Sigmoid colon (tissue), 7 donors: ENCODE measurements around the gene STXBP4. TPM values are rescaled to one million over a fixed set of nuclear protein-coding genes. Genes with fewer than 3 reads are reported as not detected.

Source experiments
- DNase-seq: peaks from one replicate; pipeline ENCODE4 v3.0.0-alpha.2; 2019
- H3K27ac ChIP-seq, 4 donors: fragments of 200-600 bp; sonication (generic); one replicate each; pipeline ENCODE4 v1.5.1; 2016 to 2019; ENCODE audit warnings: mild to moderate bottlenecking in 1 of 4
- H3K27me3 ChIP-seq, 3 donors: fragments of 200-600 bp; sonication (generic); one replicate each; pipeline ENCODE4 v1.5.1; 2019; ENCODE audit warnings: mild to moderate bottlenecking in 1 of 3
- H3K36me3 ChIP-seq, 4 donors: fragments of 200-600 bp; sonication (generic); one replicate each; pipeline ENCODE4 v1.5.1; 2016 to 2019
- H3K4me1 ChIP-seq, 4 donors: fragments of 200-600 bp; sonication (generic); one replicate each; pipeline ENCODE4 v1.5.1; 2017 to 2019
- H3K4me3 ChIP-seq, 4 donors: fragments of 200-600 bp; sonication (generic); one replicate each; pipeline ENCODE4 v1.5.1; 2017 to 2019; ENCODE audit warnings: mild to moderate bottlenecking in 2 of 4, moderate library complexity in 1 of 4
- H3K9me3 ChIP-seq, 4 donors: fragments of 200-600 bp in 3 of 4; sonication (generic) in 3 of 4; one replicate each; pipeline versions ENCODE4 v1.5.1 to v1.6.1; 2013 to 2019
- EP300 ChIP-seq, 4 donors: sonication (generic); formaldehyde crosslinking; IDR thresholded peaks; one replicate each; pipeline ENCODE4 v1.6.1; 2017; ENCODE audit warnings: antibody characterized with exemption in 4 of 4
- POLR2A ChIP-seq, 2 donors: fragments of 450-650 bp; IDR thresholded peaks; one replicate each; pipeline ENCODE4 v1.6.1; 2016; ENCODE audit warnings: antibody characterized with exemption in 2 of 2, mild to moderate bottlenecking in 2 of 2, moderate library complexity in 2 of 2
- POLR2AphosphoS5 ChIP-seq, 4 donors: sonication (generic); formaldehyde crosslinking; IDR thresholded peaks; one replicate each; pipeline ENCODE4 v1.6.1; 2017; ENCODE audit warnings: antibody characterized with exemption in 4 of 4
- WGBS, 2 donors: extraction: QIAGEN DNeasy Blood & Tissue Kit; methylation state at CpG; one replicate each; pipeline ENCODE4 v1.1.7; 2013; 5-methylcytosine and 5-hydroxymethylcytosine counted together
- intact Hi-C: fragments of 100-400 bp; cut with DNase I; formaldehyde crosslinking; loops from one replicate; pipeline ENCODE4 v1.15.1; 2023
- polyA plus RNA-seq, 3 donors: library from polyadenylated mRNA; stranded (reverse); fragments of 200-250 nt; gene quantifications; one replicate each; pipeline ENCODE4 v1.2.3, GENCODE V29; 2013
- total RNA-seq, 4 donors: library from RNA; depleted of rRNA; stranded (reverse); fragments of >200 nt; gene quantifications; one replicate each; pipeline ENCODE4 v1.1.0, GENCODE V29; 2016
- TF ChIP-seq, protein P1 (sequence below), 4 experiments: fragments of 450-650 bp in 3 of 4; fragments of 200-600 bp in 1 of 4; IDR thresholded peaks; one replicate each; pipeline ENCODE4 v1.5.1; 2016 to 2019; ENCODE audit warnings: antibody characterized with exemption in 4 of 4, mild to moderate bottlenecking in 3 of 4, moderate library complexity in 2 of 4
- donor health status: healthy with polysubstance abuse.
- donor health status: Bipolar disorder and iron deficiency.
- donor health status: healthy.

STXBP4 gene
- total and polyA plus RNA-seq, 7 donors = under 0.01 to 25.2 (median 15.0) TPM

DNA sequence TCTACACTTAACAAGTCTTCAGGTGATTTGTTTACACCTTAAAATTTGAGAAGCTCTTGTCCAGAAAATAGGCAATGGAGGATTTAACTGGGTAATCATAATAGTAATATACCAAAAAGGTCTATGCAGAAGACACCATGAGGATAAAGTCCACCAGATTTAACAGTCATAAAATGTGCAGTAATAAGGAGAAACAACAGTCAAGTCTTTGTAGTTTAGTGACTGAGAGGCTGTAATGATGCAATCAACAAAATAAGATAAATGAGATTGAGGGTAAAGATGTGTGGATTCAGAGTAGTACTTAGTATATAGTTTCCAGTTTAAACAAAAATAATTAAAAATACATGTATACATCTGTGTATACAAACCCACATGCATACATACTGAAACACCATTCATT lies 91.2 kb downstream of the STXBP4 start:
- H3K36me3 ChIP-seq = no peaks in the 10 kb centered on the region
- no peaks in the 10 kb centered on the region for H3K4me1 ChIP-seq
- no peak for TF ChIP-seq EP300 (IDR thresholded peaks at IDR 0.05)
- TF ChIP-seq POLR2AphosphoS5 (IDR thresholded peaks at IDR 0.05) = no peak
- TF ChIP-seq, protein P1, sequence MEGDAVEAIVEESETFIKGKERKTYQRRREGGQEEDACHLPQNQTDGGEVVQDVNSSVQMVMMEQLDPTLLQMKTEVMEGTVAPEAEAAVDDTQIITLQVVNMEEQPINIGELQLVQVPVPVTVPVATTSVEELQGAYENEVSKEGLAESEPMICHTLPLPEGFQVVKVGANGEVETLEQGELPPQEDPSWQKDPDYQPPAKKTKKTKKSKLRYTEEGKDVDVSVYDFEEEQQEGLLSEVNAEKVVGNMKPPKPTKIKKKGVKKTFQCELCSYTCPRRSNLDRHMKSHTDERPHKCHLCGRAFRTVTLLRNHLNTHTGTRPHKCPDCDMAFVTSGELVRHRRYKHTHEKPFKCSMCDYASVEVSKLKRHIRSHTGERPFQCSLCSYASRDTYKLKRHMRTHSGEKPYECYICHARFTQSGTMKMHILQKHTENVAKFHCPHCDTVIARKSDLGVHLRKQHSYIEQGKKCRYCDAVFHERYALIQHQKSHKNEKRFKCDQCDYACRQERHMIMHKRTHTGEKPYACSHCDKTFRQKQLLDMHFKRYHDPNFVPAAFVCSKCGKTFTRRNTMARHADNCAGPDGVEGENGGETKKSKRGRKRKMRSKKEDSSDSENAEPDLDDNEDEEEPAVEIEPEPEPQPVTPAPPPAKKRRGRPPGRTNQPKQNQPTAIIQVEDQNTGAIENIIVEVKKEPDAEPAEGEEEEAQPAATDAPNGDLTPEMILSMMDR (IDR thresholded peaks at IDR 0.05) = no peak
- no peak for TF ChIP-seq POLR2A (IDR thresholded peaks at IDR 0.05)
- no peaks in the 10 kb centered on the region for H3K27me3 ChIP-seq
- no peaks in the 10 kb centered on the region for H3K9me3 ChIP-seq
- intact Hi-C loops = loop anchor here (5.0 to 10.0 kb wide), 2 partner anchors 288 to 455 kb away; partner anchors contain the start of gene SMIM36
- no peak overlapping the region for H3K27ac ChIP-seq
- no peak overlapping the region for H3K4me3 ChIP-seq
- DNase-seq = no peak

DNA sequence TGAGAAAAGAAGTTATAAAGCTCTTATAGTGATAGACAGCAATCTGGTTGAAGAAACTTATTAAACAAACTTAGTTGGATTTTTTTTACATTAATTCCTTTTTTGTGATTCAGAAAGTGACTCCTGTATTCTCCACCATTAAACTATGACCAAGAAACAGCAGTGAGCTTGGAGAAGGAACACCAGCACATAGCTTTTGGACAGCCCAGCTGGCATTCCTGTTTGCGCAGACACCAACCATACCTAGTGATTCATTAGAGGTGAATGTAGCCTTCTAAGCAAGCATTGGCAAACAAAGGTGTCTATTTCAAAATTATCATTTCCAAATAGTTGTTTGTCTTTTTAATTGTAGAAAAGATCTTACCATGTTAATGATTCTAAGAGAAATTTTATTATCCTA lies 94.4 kb downstream of the STXBP4 start:
- TF ChIP-seq, protein P1 (IDR thresholded peaks at IDR 0.05) = no peak
- TF ChIP-seq POLR2AphosphoS5 (IDR thresholded peaks at IDR 0.05) = no peak
- TF ChIP-seq POLR2A (IDR thresholded peaks at IDR 0.05) = no peak
- TF ChIP-seq EP300 (IDR thresholded peaks at IDR 0.05) = no peak
- no peaks in the 10 kb centered on the region for H3K36me3 ChIP-seq
- no peak overlapping the region for H3K4me3 ChIP-seq
- no peaks in the 10 kb centered on the region for H3K9me3 ChIP-seq
- H3K27me3 ChIP-seq = no peaks in the 10 kb centered on the region
- intact Hi-C loops = no loop called here
- 95 to 99% methylated on average over 1 of the region's 1 CpG for WGBS, 2 donors
- no peak overlapping the region for H3K27ac ChIP-seq
- H3K4me1 ChIP-seq = no peaks in the 10 kb centered on the region
- DNase-seq = no peak

DNA sequence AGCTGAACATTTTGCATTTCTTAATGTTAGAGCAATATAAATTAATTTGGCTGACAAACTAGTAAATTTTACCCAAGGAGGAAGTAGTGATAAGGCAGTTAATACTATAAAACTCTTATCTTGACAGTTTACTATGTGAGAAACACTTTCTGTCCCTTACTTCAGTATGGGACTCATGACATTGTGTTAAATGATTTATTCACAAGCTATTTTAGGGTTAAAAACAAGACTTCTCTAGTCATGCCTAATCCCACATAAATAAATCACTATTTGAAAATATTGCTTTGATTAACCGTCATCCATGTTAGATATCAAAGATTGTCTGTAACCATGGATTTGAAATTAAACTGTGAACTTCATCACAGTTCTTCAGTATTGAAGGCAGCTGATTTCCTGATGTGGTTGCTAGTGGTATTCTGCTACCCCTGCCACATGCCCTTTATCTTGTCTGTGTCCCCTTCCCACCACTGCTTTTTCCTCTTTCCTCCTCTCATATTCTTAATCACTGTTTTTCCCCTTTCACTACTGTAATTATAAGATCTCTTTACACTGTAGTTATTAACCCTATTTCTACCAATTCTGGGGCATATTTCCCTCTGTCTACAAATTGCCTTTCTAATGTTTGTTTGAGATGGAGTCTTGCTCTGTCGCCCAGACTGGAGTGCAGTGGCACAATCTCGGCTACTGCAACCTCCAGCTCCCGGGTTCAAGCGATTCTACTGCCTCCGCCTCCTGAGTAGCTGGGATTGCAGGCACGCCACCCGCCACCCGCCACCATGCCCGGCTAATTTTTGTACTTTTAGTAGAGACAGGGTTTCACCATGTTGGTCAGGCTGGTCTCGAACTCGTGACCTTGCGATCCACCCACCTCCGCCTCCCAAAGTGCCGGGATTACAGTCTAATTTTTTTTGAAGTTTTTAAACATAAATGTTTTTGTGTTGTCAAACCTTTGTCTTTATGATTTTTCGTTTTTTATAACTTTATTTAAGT lies 95.6 kb downstream of the STXBP4 start:
- Histone ChIP-seq H3K4me3 (no peak overlapping the region), H3K4me1 (no peaks in the 10 kb centered on the region), H3K27ac (no peak overlapping the region), H3K9me3 (no peaks in the 10 kb centered on the region), H3K36me3 (no peaks in the 10 kb centered on the region), H3K27me3 (no peaks in the 10 kb centered on the region)
- 91% methylated on average over 16 of the region's 16 CpGs for WGBS, 2 donors
- TF ChIP-seq POLR2AphosphoS5 (IDR thresholded peaks at IDR 0.05) (no peak), EP300 (IDR thresholded peaks at IDR 0.05) (no peak), POLR2A (IDR thresholded peaks at IDR 0.05) (no peak)
- TF ChIP-seq, protein P1 (IDR thresholded peaks at IDR 0.05) = no peak
- intact Hi-C loops = no loop called here
- DNase-seq = no peak

DNA sequence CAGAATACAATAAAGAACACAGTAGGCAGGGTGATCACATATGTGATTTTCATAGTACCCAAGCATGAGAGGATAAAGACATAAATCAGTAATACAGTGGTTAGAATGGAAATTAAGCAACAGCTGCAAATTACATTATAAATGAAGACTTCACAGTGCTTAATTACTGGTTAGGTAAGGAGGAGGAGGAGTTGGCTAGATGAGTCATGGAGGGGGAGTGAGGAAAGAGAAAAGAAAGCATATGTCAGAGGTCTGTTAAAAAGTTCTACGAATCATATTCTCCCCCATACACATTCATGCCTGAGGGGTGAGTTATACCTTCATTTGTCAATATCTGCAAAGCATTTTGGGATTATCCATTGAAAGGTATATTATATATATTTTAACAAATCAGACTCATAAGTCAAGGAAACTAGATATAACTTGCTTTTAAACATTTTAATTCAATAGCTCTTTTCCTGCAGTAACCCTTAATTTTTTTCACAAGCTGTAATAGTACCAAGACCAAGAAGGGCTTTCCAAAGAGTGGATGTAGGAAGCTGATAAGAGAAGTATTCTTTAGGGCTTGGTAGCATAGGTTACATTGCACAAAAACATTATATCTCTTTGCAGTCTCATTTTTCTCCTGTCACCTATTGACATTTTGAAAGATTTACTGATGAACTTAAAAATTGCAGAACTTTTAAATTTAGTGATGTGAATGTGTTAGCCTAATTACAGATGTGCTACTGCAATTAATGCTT lies 99.3 kb downstream of the STXBP4 start:
- Histone ChIP-seq H3K9me3 (no peaks in the 10 kb centered on the region), H3K27me3 (no peaks in the 10 kb centered on the region), H3K27ac (no peak overlapping the region), H3K36me3 (no peaks in the 10 kb centered on the region), H3K4me3 (no peak overlapping the region), H3K4me1 (no peaks in the 10 kb centered on the region)
- DNase-seq = no peak
- 65 to 79% methylated on average over 1 of the region's 1 CpG for WGBS, 2 donors
- intact Hi-C loops = no loop called here
- TF ChIP-seq, protein P1 (IDR thresholded peaks at IDR 0.05) = no peak
- TF ChIP-seq POLR2AphosphoS5 (IDR thresholded peaks at IDR 0.05) = no peak
- TF ChIP-seq POLR2A (IDR thresholded peaks at IDR 0.05) = no peak
- no peak for TF ChIP-seq EP300 (IDR thresholded peaks at IDR 0.05)
